ENCODE measurements around the gene GRAMD2B.

The GRAMD2B gene

GRCh38 chr5:126479810-126480209 lies 56.6 kb downstream of the GRAMD2B start:
- DNase-seq (ENCODE audit: low read depth) = no peak

- DNase-seq (ENCODE audit: low read depth) = no peak
These were observed 57.6 kb downstream of the GRAMD2B start for GRCh38 chr5:126480824-126481223.

- no peak for DNase-seq (ENCODE audit: low read depth)
These were observed 58.0 kb downstream of the GRAMD2B start for GRCh38 chr5:126481243-126481642.

- no peak for DNase-seq (ENCODE audit: low read depth)
These were observed 59.4 kb downstream of the GRAMD2B start for GRCh38 chr5:126482591-126482990.

- no peak for DNase-seq (ENCODE audit: low read depth)
These were observed 59.9 kb downstream of the GRAMD2B start for GRCh38 chr5:126483156-126483555.

GRCh38 chr5:126484253-126484652 lies 61.0 kb downstream of the GRAMD2B start:
- DNase-seq (ENCODE audit: low read depth) = no peak

GRCh38 chr5:126486332-126486731 lies 63.1 kb downstream of the GRAMD2B start:
- no peak for DNase-seq (ENCODE audit: low read depth)

- DNase-seq (ENCODE audit: low read depth) = no peak
These were observed 64.4 kb downstream of the GRAMD2B start for GRCh38 chr5:126487596-126487995.

GRCh38 chr5:126488443-126489065 lies 65.3 kb downstream of the GRAMD2B start:
- DNase-seq (ENCODE audit: low read depth) = no peak

- no peak for DNase-seq (ENCODE audit: low read depth)
These were observed 67.1 kb downstream of the GRAMD2B start for GRCh38 chr5:126490167-126490940.

GRCh38 chr5:126492939-126493338 lies 69.7 kb downstream of the GRAMD2B start:
- no peak for DNase-seq (ENCODE audit: low read depth)

- no peak for DNase-seq (ENCODE audit: low read depth)
These were observed 71.2 kb downstream of the GRAMD2B start for GRCh38 chr5:126494393-126494792.

GRCh38 chr5:126497506-126497905 lies 74.3 kb downstream of the GRAMD2B start:
- no peak for DNase-seq (ENCODE audit: low read depth)

- no peak for DNase-seq (ENCODE audit: low read depth)
These were observed 76.1 kb downstream of the GRAMD2B start for GRCh38 chr5:126499278-126499677.

GRCh38 chr5:126499853-126500342 lies 76.7 kb downstream of the GRAMD2B start:
- no peak for DNase-seq (ENCODE audit: low read depth)

- no peak for DNase-seq (ENCODE audit: low read depth)
These were observed 78.2 kb downstream of the GRAMD2B start for GRCh38 chr5:126501448-126501847.

- no peak for DNase-seq (ENCODE audit: low read depth)
These were observed 80.4 kb downstream of the GRAMD2B start for GRCh38 chr5:126503602-126504104.

GRCh38 chr5:126506079-126506478 lies 82.9 kb downstream of the GRAMD2B start:
- no peak for DNase-seq (ENCODE audit: low read depth)

GRCh38 chr5:126508251-126508961 lies 85.2 kb downstream of the GRAMD2B start:
- no peak for DNase-seq (ENCODE audit: low read depth)

GRCh38 chr5:126508962-126509279 lies 85.7 kb downstream of the GRAMD2B start:
- no peak for DNase-seq (ENCODE audit: low read depth)

- DNase-seq (ENCODE audit: low read depth) = no peak
These were observed 86.1 kb downstream of the GRAMD2B start for GRCh38 chr5:126509339-126509738.

- no peak for DNase-seq (ENCODE audit: low read depth)
These were observed 88.8 kb downstream of the GRAMD2B start for GRCh38 chr5:126511961-126512360.

- DNase-seq (ENCODE audit: low read depth) = no peak
These were observed 89.2 kb downstream of the GRAMD2B start for GRCh38 chr5:126512451-126512850.

Data from stimulated activated CD8-positive, alpha-beta memory T cell treated with anti-CD3 and anti-CD28 coated beads, Interleukin-12 subunit alpha, Interleukin-12 subunit beta, amount 100 ng/mL, for 4 hours (primary cell).